LHCN-M2 (cell line): Measurements from ENCODE around the gene CPN2. TPM values are rescaled to one million over a fixed set of nuclear protein-coding genes. Genes with fewer than 3 reads are reported as not detected.

Experiments
- DNase-seq: peaks from one replicate; pipeline ENCODE4 v3.0.0-alpha.2; 2012; ENCODE audit warnings: low read depth
- total RNA-seq: library from RNA; depleted of rRNA; stranded (reverse); fragments of >200 nt; gene quantifications from 2 replicates; pipeline ENCODE4 v1.2.3, GENCODE V29; 2014

Gene CPN2
- total RNA-seq, 1 experiment from 2014 or later = not detected

DNA sequence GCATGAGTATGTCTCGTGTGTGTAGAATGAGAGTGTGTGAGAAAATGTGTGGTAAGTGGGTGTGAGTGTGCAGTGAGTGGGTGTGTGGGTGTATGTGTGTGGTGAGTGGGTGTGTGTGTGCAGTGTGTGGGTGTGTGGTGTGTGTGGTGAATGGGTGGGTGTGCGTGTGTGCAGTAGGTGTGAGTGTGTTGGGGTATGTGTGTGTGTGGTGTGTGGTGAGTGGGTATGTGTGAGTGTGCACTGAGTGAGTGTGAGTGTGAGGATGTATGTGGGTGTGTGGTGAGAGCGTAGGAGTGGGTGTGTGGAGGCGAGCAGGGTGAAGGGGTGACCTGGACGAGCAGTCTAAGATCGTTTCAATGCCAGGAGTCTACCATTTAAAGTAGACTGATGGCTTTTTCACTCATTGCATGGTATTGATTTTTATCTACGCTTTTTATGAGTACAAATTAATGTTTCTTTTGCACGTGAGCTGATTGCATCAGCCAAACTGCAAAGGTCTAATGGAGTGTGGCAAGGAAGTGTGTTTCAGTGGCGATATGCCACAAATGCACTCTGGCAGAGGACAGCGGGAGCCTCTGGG, 1.6 kb upstream of the CPN2 start:
- DNase-seq = no peak

DNA sequence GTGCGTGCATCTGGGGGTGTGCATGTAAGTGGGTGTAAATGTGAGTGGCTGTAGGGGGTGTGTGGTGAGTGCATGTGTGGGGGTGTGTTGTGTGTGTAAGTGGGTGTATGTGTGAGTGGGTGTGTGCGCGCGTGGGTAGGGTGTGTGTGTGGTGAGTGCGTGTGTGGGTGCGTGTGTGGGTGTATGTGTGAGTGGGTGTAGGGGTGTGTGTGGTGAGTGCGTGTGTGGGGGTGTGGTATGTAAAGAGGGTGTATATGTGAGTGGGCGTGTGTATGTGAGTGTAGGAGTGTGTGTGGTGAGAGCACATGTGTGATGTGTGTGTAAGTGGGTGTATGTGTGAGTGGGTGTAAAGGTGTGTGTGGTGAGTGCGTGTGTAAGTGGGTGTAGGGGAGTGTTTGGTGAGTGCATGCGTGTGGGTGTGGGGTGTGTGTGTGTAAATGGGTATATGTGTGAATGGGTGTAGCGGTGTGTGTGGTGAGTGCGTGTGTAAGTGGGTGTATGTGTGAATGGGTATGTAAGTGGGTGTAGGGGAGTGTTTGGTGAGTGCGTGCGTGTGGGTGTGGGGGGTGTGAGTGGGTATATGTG, 916 bp upstream of the CPN2 start:
- DNase-seq = no peak

- DNase-seq = no peak
Observed at GRCh38 chr3:194350726-194351071, 429 bp downstream of the CPN2 start.

- no peak for DNase-seq
Observed at GRCh38 chr3:194348354-194348753, 2.8 kb downstream of the CPN2 start.

DNA sequence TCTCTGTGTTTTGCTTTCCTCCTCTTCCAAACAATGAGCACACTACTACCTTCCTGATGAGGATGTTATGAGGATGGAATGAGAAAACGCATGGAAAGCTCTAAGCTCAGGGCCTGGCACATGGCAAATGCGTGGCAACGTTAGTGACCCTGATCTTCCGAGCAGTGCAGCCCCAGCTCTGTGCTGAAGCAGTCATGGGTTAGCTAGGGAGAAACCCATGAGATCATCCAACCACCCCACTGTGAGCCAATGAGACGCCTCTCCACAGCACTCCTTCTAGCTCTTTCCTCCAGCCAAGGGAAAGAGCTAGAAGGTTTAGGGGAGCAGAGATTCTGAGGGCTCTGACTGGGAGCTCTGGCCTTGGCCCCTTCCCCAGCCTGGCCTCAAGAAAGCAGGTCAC, 4.5 kb downstream of the CPN2 start:
- no peak for DNase-seq

DNA sequence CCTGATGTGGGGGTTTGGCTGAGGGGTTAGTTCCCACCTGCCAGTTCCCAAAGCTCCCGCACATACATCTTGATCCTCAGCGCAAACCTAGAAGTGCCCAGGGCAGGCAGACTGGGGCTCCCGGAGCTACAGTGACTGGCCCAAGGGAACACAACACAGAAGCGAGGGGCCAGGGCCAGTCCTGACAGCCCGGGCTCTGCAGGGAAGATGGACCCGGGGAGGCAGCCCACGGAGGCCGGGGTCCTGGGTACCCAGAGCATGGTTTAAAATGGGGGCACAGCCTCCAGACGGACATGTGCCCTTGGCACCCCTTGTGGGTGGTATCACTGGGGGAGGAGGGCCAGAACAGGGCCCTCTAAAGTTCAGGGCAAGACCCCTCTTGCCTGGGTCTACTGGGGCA, 5.1 kb downstream of the CPN2 start:
- no peak for DNase-seq

DNA sequence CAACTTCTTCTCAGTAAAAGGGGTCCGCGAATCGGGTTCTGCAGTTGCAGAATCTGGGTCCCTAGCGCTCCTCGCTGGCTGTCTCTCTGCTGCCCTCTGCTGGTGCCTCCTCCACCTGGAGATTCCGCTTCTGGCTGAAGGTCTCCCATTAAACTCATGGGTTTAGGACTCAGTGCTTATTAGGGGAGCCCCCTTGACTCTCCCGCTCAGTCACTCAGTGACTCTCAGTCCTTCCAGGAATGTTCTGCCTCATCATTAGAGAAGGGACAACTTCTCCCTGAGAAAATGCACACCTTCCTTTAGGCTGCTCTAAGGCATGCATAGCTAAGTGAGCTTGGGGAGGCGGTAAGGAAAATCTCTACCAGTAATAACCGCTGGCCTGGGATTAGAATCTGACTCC, 7.1 kb downstream of the CPN2 start:
- peak; percentile 28 for DNase-seq

GRCh38 chr3:194343561-194343893, 7.6 kb downstream of the CPN2 start:
- no peak for DNase-seq

DNA sequence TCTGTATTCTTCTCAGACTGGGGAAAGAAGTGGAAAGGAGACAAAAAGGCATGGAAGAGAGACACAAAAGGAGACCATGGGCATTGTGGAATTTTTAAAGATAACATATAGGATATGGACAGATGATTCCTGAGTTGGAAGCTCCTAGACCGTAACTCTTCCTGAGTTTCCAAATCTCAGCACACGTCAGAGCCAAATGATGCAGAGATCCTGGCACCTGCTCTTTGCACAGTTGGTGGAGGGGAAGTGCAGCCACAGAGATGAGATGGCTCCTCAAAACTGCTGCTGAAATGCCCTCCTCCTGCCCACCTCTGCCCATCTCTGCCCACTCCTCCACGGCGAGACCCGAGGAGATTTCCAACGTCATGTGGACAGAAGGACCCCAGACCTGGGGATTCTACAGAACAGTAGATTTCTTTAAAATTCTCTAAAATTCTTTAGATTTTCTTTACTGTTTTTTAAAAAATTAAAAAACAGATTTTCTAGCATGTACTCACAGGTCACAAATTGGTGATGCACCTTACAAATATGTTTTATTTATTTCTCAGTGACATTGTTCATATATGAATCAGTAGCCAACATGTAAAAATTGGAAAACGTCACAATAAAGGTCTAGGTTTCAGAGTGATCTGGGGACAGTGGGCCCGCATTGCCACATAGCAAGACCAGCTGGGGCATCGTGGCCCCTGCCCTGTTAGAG, 8.1 kb downstream of the CPN2 start:
- DNase-seq = no peak

- DNase-seq = no peak
Observed at GRCh38 chr3:194340757-194341400, 10.2 kb downstream of the CPN2 start.

DNA sequence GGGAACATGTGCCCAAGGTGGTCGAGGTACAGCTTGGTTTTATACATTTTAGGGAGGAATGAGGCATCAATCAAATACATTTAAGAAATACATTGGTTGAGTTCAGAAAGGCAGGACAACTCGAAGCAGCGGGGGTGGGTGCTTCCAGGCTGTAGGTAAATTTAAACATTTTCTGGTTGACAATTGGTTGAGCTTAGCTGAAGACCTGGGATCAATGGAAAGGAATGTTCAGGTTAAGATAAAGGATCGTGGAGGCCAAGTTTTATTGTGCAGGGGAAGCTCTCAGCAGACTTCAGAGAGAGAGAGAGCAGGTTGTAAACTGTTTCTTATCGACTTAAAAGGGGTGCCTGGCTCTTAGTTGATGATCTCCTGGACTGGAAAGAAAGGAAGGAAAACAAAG, 11.3 kb downstream of the CPN2 start:
- no peak for DNase-seq

DNA sequence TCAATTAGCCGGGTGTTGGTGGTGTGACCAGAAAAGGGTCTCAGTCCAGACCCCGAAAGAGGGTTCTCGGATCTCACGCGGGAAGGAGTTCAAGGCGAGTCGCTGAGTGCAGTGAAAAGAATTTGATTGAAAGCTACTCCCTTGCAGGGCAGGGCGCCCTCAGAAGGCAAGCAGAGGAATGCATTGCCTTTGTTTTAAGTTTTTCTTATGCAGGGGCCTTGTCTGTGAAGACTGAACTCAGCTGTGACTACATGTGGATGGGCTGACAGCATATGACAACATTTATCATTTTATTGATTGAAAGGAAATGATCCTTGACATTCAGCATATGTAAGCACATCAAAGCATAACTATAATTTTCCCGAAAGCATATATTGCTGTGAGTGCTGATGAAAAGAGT, 11.8 kb downstream of the CPN2 start:
- DNase-seq = no peak

DNA sequence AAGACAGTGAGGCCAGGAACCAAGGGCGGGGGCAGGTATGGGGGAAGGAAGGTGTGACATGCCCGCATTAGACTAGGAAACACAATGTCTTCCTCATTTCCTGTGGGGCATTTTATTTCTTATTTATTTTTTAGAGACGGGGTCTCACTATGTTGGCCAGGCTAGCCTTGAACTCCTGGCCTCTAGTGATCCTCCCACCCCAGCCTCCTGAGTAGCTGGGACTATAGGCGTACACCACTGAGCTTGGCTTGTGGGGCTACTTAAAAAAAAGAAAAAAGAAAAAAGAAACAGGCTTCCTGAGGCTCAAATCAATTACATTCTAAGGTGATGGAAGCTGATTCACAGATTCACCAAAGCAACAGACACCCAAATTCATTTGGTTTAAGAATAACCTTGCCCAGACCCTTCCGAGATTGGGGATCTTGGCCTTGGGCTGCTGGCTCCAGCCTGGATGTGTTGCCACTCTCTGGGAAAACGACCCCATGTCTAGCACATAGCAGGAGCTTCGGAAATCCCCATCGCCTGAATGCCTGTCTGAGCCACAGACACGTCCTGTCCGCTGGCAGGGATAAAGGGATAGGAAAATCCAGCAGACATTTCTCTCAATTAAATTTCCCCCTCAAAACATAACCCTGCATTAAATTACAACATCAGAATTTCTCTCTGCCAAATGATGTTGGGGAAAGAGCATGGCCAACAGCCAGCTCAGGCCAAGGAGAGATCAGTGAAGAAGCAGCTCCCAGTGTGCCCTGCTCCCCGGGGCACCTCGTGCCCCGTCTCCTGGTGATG, 13.0 kb downstream of the CPN2 start:
- DNase-seq = no peak

GRCh38 chr3:194336601-194337355, 14.3 kb downstream of the CPN2 start:
- DNase-seq = no peak

GRCh38 chr3:194333981-194334320, 17.2 kb downstream of the CPN2 start:
- no peak for DNase-seq

DNA sequence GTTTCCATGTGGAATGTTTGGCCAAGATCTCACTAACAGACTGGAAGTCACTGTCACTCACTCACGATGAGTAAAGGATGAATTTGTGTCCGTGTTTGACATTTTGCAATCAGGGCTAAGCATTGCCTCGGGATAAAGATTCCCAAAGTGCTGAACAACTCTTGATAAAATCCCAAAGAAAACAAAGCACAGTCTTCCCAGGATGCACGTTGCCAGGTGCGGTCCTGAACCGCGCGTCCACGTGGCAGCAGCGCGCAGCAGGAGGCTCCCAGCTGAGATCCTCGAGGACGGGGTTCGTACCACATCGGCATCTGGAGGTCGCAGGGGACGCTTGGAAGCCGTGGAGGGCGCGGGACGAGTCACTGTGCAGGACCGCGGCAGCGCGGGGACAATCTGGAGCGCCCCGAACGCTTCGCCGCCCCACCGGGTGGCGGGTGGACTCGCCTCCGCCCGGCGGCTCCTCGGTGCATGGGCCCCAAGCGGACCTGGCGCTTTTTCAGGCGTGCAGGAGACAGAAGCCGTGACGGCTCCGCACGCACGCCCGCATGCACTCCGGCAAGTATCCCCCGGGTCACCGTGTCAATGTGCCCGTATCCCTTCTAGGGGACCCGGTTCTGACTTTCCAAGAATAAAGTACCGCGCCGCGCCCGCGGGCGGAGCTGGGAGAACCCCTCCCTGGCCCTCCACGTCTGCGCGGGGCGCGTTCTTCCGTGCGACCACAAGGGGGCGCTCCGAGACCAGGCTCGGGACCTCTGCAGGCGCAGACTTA, 17.7 kb downstream of the CPN2 start:
- DNase-seq = peak; percentile 76

DNA sequence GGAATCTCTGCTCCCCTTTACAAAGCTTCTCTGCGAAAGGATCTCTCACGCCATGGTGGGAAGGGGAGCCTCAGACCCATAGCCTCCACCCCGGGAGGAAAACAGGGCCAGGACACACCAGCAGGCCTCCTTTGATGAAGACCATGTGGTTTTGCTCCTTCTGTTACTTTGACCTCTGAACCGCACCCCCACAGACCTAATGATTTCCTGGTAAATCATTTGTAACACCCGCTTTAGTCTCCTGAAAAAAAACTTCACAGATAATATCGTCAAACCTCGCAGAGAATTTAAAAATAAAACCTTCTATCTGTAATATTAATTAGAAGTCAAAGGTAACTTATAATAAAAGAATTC, 18.3 kb downstream of the CPN2 start:
- DNase-seq = no peak

DNA sequence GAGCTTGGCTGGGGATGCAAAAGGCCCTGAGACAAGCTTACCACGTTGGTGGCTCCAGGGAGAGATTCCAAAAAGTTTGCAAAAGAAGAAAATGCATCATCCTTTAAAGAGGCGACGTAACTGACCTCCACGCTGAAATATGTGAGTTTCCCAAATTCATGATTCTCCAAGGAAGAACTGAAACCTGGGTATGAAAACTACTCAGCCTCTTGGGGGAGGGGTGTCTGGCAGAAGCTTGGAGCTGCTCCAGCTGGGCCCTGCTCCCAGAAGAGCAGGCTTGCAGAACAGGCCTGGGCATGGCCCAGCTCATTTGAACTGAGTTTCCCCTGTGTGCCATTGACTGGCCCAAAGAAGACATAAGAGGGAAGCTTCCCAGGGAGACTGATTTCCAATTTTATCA, 20.5 kb downstream of the CPN2 start:
- DNase-seq = peak; percentile 24

GRCh38 chr3:194330160-194330559, 21.0 kb downstream of the CPN2 start:
- DNase-seq = no peak

DNA sequence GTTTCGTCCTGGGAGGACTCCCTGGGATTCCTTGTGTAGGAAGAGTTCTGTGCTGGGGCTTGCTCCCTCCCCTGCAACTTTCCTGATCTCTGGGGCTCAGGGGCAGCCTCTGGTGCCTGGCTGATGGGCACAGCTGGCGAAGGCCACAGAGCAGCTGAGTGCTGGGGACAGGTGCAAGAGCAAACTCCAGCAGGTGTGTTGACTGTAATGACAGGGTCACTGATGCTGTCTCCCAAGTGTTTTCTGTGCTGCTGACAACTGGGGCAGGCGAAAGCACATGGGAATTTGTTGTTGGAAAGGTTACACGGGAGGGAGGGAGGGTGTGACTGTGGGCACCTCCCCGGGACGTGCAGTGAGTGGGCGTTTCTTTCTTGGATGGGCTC, 21.6 kb downstream of the CPN2 start:
- DNase-seq = peak; percentile 70
